H1 (cell line): ENCODE measurements around the gene DAPK2. TPM values are rescaled to one million over a fixed set of nuclear protein-coding genes. Genes with fewer than 3 reads are reported as not detected.

Experiments used
- CTCF ChIA-PET: fragments of 300-600 bp; sonication (Branson Sonifier 250); formaldehyde crosslinking; loops from one replicate; lab custom pipeline; 2021; ENCODE audit not compliant: partially characterized antibody; lab: Charles Lee
- POLR2A ChIA-PET: fragments of 300-600 bp; sonication (Branson Sonifier 250); formaldehyde crosslinking; loops from one replicate; lab custom pipeline; 2021; ENCODE audit warnings: inconsistent platforms; ENCODE audit not compliant: partially characterized antibody; lab: Charles Lee
- DNase-seq, 2 experiments: peaks; one replicate each; pipeline versions ENCODE4 v3.0.0 to v3.0.0-alpha.2; 2010 to 2022; ENCODE audit warnings: low spot score in 2 of 2, low read depth in 1 of 2, mixed read lengths in 1 of 2
- FAIRE-seq: peaks from 2 replicates; lab custom pipeline; 2011; peaks lifted over from hg19 to GRCh38; lab: Jason Lieb, UNC
- H2AFZ ChIP-seq: 2 replicates; pipeline ENCODE4 v1.8.1; 2012; ENCODE audit warnings: low read length, inconsistent platforms
- H2AK5ac ChIP-seq: 2 replicates; pipeline ENCODE4 v1.6.1; 2013; ENCODE audit warnings: low read depth, low read length
- H2BK120ac ChIP-seq: replicated peaks from 2 replicates; pipeline ENCODE3; 2013; ENCODE audit warnings: low read depth, low read length, inconsistent platforms
- H2BK12ac ChIP-seq: 2 replicates; pipeline ENCODE4 v1.6.1; 2013; ENCODE audit warnings: low read depth, low read length
- H2BK15ac ChIP-seq: 2 replicates; pipeline ENCODE4 v1.6.1; 2013; ENCODE audit warnings: low read length
- H2BK20ac ChIP-seq: 2 replicates; pipeline ENCODE4 v1.6.1; 2013; ENCODE audit warnings: low read length
- H2BK5ac ChIP-seq: 2 replicates; pipeline ENCODE4 v1.6.1; 2013; ENCODE audit warnings: low read depth, low read length
- H3K14ac ChIP-seq: 2 replicates; pipeline ENCODE4 v1.6.1; 2013; ENCODE audit warnings: inconsistent platforms; ENCODE audit not compliant: insufficient read length
- H3K18ac ChIP-seq: 2 replicates; pipeline ENCODE4 v1.6.1; 2013; ENCODE audit warnings: low read length; ENCODE audit errors: extremely low read depth
- H3K23ac ChIP-seq: 2 replicates; pipeline ENCODE4 v1.6.1; 2013; ENCODE audit warnings: inconsistent platforms; ENCODE audit not compliant: insufficient read length
- H3K23me2 ChIP-seq: 2 replicates; pipeline ENCODE4 v1.6.1; 2013; ENCODE audit warnings: low read depth, low read length
- H3K27ac ChIP-seq: 2 replicates; pipeline ENCODE4 v1.6.1; 2011; ENCODE audit warnings: low read depth, low read length, inconsistent platforms
- H3K27me3 ChIP-seq, 4 experiments: replicated peaks in 1 of 4; 1 replicate in 1 of 4; 2 replicates in 3 of 4; pipeline versions ENCODE4 v1.6.1 to v1.8.1; 2011 to 2013; ENCODE audit warnings: low read length in 3 of 4, mild to moderate bottlenecking in 3 of 4, inconsistent platforms in 2 of 4, mixed read lengths in 2 of 4, moderate library complexity in 1 of 4; ENCODE audit not compliant: control insufficient read depth in 3 of 4, insufficient read depth in 3 of 4; ENCODE audit errors: extremely low read depth in 1 of 4
- H3K36me3 ChIP-seq, 4 experiments: 2 replicates each; pipeline versions ENCODE4 v1.6.1 to v1.8.1; 2011 to 2013; ENCODE audit warnings: mild to moderate bottlenecking in 4 of 4, low read length in 3 of 4, moderate library complexity in 2 of 4, control low read depth in 1 of 4, inconsistent platforms in 1 of 4; ENCODE audit not compliant: insufficient read depth in 4 of 4, control insufficient read depth in 2 of 4
- H3K4ac ChIP-seq: replicated peaks from 2 replicates; pipeline ENCODE3; 2013; ENCODE audit warnings: low read length, low read depth, mixed read lengths, inconsistent platforms; ENCODE audit not compliant: insufficient read length
- H3K4me1 ChIP-seq, 4 experiments: replicated peaks in 1 of 4; 1 replicate in 1 of 4; 2 replicates in 3 of 4; pipeline versions ENCODE4 v1.6.1 to v1.8.1; 2011 to 2013; ENCODE audit warnings: low read length in 3 of 4, inconsistent platforms in 2 of 4, mixed read lengths in 1 of 4; ENCODE audit not compliant: insufficient read depth in 4 of 4, control insufficient read depth in 3 of 4
- H3K4me2 ChIP-seq, 2 experiments: 2 replicates each; pipeline versions ENCODE4 v1.6.1 to v1.8.1; 2011 to 2013; ENCODE audit warnings: low read depth in 2 of 2, low read length in 2 of 2, control low read depth in 1 of 2, inconsistent platforms in 1 of 2, mild to moderate bottlenecking in 1 of 2; ENCODE audit not compliant: insufficient read depth in 1 of 2
- H3K4me3 ChIP-seq, 4 experiments: fragments of 200-600, 300-600 bp in 1 of 4; sonication (generic), shearing (Covaris generic), sonication (Bioruptor Twin) in 1 of 4; 2 replicates each; pipeline versions ENCODE4 v1.5.1 to v1.8.1; 2011 to 2016; ENCODE audit warnings: low read length in 4 of 4, low read depth in 3 of 4, control low read depth in 2 of 4, inconsistent platforms in 2 of 4, mild to moderate bottlenecking in 2 of 4, mixed read lengths in 1 of 4, moderate library complexity in 1 of 4; ENCODE audit not compliant: insufficient read depth in 2 of 4; ENCODE audit errors: extremely low read depth in 1 of 4
- H3K56ac ChIP-seq: replicated peaks from 2 replicates; pipeline ENCODE3; 2013; ENCODE audit warnings: low read depth, mild to moderate bottlenecking, mixed read lengths, low read length, inconsistent platforms; ENCODE audit not compliant: insufficient read length
- H3K79me1 ChIP-seq: 2 replicates; pipeline ENCODE4 v1.6.1; 2013; ENCODE audit warnings: low read depth, low read length, control low read depth
- H3K79me2 ChIP-seq, 2 experiments: 2 replicates each; pipeline versions ENCODE4 v1.6.1 to v1.8.1; 2012 to 2013; ENCODE audit warnings: low read length in 2 of 2, mild to moderate bottlenecking in 2 of 2, inconsistent platforms in 1 of 2; ENCODE audit not compliant: insufficient read depth in 2 of 2, control insufficient read depth in 1 of 2
- H3K9ac ChIP-seq, 4 experiments: replicated peaks in 1 of 4; 1 replicate in 1 of 4; 2 replicates in 3 of 4; pipeline versions ENCODE4 v1.6.1 to v1.8.1; 2011 to 2013; ENCODE audit warnings: low read depth in 3 of 4, low read length in 3 of 4, control low read depth in 2 of 4, mild to moderate bottlenecking in 2 of 4, moderate library complexity in 2 of 4, inconsistent platforms in 1 of 4; ENCODE audit errors: extremely low read depth in 1 of 4
- H3K9me3 ChIP-seq, 2 experiments: 2 replicates each; pipeline versions ENCODE4 v1.6.1 to v1.8.1; 2012 to 2013; ENCODE audit warnings: mild to moderate bottlenecking in 2 of 2, moderate library complexity in 2 of 2, control low read depth in 1 of 2, inconsistent platforms in 1 of 2, low read depth in 1 of 2, low read length in 1 of 2, mixed read lengths in 1 of 2; ENCODE audit not compliant: insufficient read depth in 2 of 2
- H4K20me1 ChIP-seq, 2 experiments: replicated peaks in 1 of 2; 2 replicates each; pipeline versions ENCODE3 to v1.8.1; 2011 to 2013; ENCODE audit warnings: inconsistent platforms in 2 of 2, low read length in 2 of 2, mild to moderate bottlenecking in 1 of 2; ENCODE audit not compliant: insufficient read depth in 2 of 2, control insufficient read depth in 1 of 2
- H4K5ac ChIP-seq: 2 replicates; pipeline ENCODE4 v1.6.1; 2013; ENCODE audit warnings: low read length, low read depth, mixed read lengths, inconsistent platforms; ENCODE audit not compliant: insufficient read length
- H4K8ac ChIP-seq: 2 replicates; pipeline ENCODE4 v1.8.0; 2013; ENCODE audit warnings: mild to moderate bottlenecking, moderate library complexity, low read length, inconsistent platforms; ENCODE audit not compliant: insufficient read depth; ENCODE audit errors: extremely low read depth
- H4K91ac ChIP-seq: replicated peaks from 2 replicates; pipeline ENCODE3; 2013; ENCODE audit warnings: low read length, mixed read lengths, inconsistent platforms; ENCODE audit not compliant: insufficient read length
- BRCA1 ChIP-seq: IDR thresholded peaks from 2 replicates; pipeline ENCODE4 v1.6.1; 2012; ENCODE audit warnings: low read depth, low read length, improper control_type of control experiment
- CBX8 ChIP-seq: fragments of 300-800, 300-1000 bp; sonication (generic); IDR thresholded peaks from 2 replicates; pipeline ENCODE4 v1.7.1; 2016; ENCODE audit warnings: low read depth, low read length, borderline replicate concordance
- CHD1 ChIP-seq: IDR thresholded peaks from 2 replicates; pipeline ENCODE4 v1.6.1; 2012; ENCODE audit warnings: low read depth, low read length, improper control_type of control experiment
- HDAC2 ChIP-seq, 2 experiments: fragments of 300-600 bp in 1 of 2; sonication (generic) in 1 of 2; IDR thresholded peaks; 2 replicates each; pipeline ENCODE4 v1.6.1; 2011 to 2012; ENCODE audit warnings: low read depth in 2 of 2, low read length in 2 of 2, mild to moderate bottlenecking in 2 of 2, moderate library complexity in 2 of 2, borderline replicate concordance in 1 of 2, inconsistent platforms in 1 of 2
- HDAC6 ChIP-seq: IDR thresholded peaks from one replicate; pipeline ENCODE4 v1.7.1; 2012; ENCODE audit warnings: low read depth, mild to moderate bottlenecking, inconsistent platforms, low read length, moderate library complexity
- POLR2AphosphoS5 ChIP-seq: IDR thresholded peaks from 2 replicates; pipeline ENCODE4 v1.6.1; 2011; ENCODE audit warnings: low read depth, low read length
- RFX5 ChIP-seq: IDR thresholded peaks from 2 replicates; pipeline ENCODE4 v1.6.1; 2011; ENCODE audit warnings: low read depth, low read length, improper control_type of control experiment, borderline replicate concordance
- TAF1 ChIP-seq: IDR thresholded peaks from 2 replicates; pipeline ENCODE4 v1.6.1; 2011; ENCODE audit warnings: mild to moderate bottlenecking, low read depth, low read length
- TEAD4 ChIP-seq: IDR thresholded peaks from 2 replicates; pipeline ENCODE4 v1.6.1; 2012; ENCODE audit warnings: low read depth, low read length, inconsistent platforms, mixed read lengths
- USF2 ChIP-seq: IDR thresholded peaks from 2 replicates; pipeline ENCODE4 v1.6.1; 2011; ENCODE audit warnings: low read length, improper control_type of control experiment
- WGBS, 2 experiments: shearing (Covaris generic) in 1 of 2; methylation state at CpG; one replicate each; pipeline versions ENCODE4 v1.1.6 to v1.1.7; 2013 to 2015; ENCODE audit warnings: low lambda C conversion rate in 2 of 2, mixed read lengths in 2 of 2, inconsistent platforms in 1 of 2, low coverage in 1 of 2, missing lambda C conversion rate in 1 of 2; ENCODE audit not compliant: insufficient replicate concordance in 2 of 2, insufficient coverage in 1 of 2, insufficient read length in 1 of 2; ENCODE audit errors: extremely low coverage in 1 of 2, missing lambda C conversion rate in 1 of 2; 5-methylcytosine and 5-hydroxymethylcytosine counted together
- polyA plus RNA-seq, 7 experiments: library from polyadenylated mRNA; depleted of rRNA in 3 of 7; stranded (reverse) in 5 of 7; unstranded in 2 of 7; fragments of >200 nt in 5 of 7; fragments of 200-250 nt in 2 of 7; gene quantifications; 1 replicate in 5 of 7; 2 replicates in 1 of 7; 4 replicates in 1 of 7; pipeline versions ENCODE4 v1.2.1 to v1.2.3, GENCODE V29; 2011 to 2013; ENCODE audit warnings: missing spikeins in 2 of 7, mixed read lengths in 2 of 7
- total RNA-seq: library from RNA; stranded (reverse); fragmentation: NEBNext Ultra II Directional; extraction: Animal tissue kit (Norgen Biotek cat#: 25700); gene quantifications from 2 replicates; pipeline ENCODE4 v1.2.1, GENCODE V29; 2021

Gene DAPK2
- total and polyA plus RNA-seq, 2 of the 8 experiments (the other 6 are each of a cell fraction or from before 2014, with no cell fraction given): 1.8 to 2.9 TPM

- Histone ChIP-seq H3K18ac (no peak overlapping the region), H2BK120ac (no peak overlapping the region), H2AK5ac (no peak overlapping the region), H3K79me1 (no peaks in the 10 kb centered on the region), H2BK12ac (no peak overlapping the region), H3K23ac (no peak overlapping the region), H3K23me2 (no peaks in the 10 kb centered on the region), H3K4me1 (peaks cover 0 to 8% (median 0%) of the 10 kb centered on the region in 4 experiments; a peak in 2 of 7 replicates), H2BK5ac (peak overlapping the region; percentile 63; the same call in 1 of the 2 replicates), H2BK20ac (0 out of 2 replicates have a peak overlapping the region, but pooled peaks have one; percentile 41), H3K14ac (no peak overlapping the region), H3K79me2 (no peaks in the 10 kb centered on the region), H4K91ac (no peak overlapping the region), H3K9ac (no peak overlapping the region)
- CTCF ChIA-PET: interaction anchor here (1.3 to 7.5 kb wide), 3 partner anchors 16 to 144 kb away, joined by 5 to 66 read pairs (median 7); no protein-coding TSS in a partner anchor
- no peak for DNase-seq
- no peak for FAIRE-seq
- 74% methylated on average over 15 of the region's 15 CpGs; no CpG with 5 or more reads in 1 of the 2 experiments for WGBS, 2 experiments
- POLR2A ChIA-PET: no interaction called here
- no peak for TF ChIP-seq CHD1
- TF ChIP-seq CBX8: no peak
- no peak for TF ChIP-seq USF2
- TF ChIP-seq TAF1: no peak
- no peak for TF ChIP-seq POLR2AphosphoS5
- no peak for TF ChIP-seq HDAC6
- no peak for TF ChIP-seq RFX5
- no peak for TF ChIP-seq TEAD4
- no peak for TF ChIP-seq BRCA1
- TF ChIP-seq HDAC2 (IDR thresholded peaks at IDR 0.05; ENCODE audit: borderline replicate concordance in 1 of 2, low read depth in 2 of 2, low read length in 2 of 2): no peak
- TF ChIP-seq, all 59 proteins: peak for 0
- Histone ChIP-seq H2AFZ (no peak overlapping the region), H3K36me3 (no peaks in the 10 kb centered on the region), H3K9me3 (no peaks in the 10 kb centered on the region), H4K5ac (no peak overlapping the region), H2BK15ac (no peak overlapping the region), H3K56ac (no peak overlapping the region), H3K4me2 (no peak overlapping the region), H4K8ac (no peak overlapping the region; the same call in 1 of the 2 replicates), H4K20me1 (no peaks in the 10 kb centered on the region), H3K4ac (no peak overlapping the region), H3K4me3 (no peak overlapping the region), H3K27me3 (no peaks in the 10 kb centered on the region), H3K27ac (no peak overlapping the region)
Measured at GRCh38 chr15:63896336-63897115, 149.8 kb downstream of the DAPK2 start.
